GM12801 (cell line): ENCODE measurements around the gene LRRC74B.

Experiments
- TF ChIP-seq, protein P1 (sequence below): IDR thresholded peaks from one replicate; pipeline ENCODE4 v1.5.1; 2011; ENCODE audit warnings: control low read depth; ENCODE audit not compliant: insufficient read length; ENCODE audit errors: extremely low read depth

LRRC74B gene

DNA sequence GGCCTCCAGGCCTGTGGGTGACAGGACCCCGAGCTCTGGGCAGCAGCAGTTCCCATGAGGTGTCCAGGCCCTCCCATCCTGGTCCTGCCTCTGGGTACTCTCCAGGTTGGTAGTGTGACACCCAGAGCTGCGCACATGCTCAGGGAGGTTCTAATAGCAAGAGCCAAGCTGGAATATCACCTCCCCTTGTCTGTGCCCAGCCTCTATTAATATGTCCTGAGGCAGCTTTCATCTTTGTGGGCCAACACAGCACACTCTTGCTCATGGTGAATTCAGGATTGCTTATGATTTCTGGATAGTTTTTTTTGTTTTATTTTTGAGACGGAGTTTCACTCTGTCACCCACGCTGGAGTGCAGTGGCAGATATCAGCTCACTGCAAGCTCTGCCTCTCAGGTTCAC is 27.4 kb upstream of the LRRC74B start:
- TF ChIP-seq, protein P1, sequence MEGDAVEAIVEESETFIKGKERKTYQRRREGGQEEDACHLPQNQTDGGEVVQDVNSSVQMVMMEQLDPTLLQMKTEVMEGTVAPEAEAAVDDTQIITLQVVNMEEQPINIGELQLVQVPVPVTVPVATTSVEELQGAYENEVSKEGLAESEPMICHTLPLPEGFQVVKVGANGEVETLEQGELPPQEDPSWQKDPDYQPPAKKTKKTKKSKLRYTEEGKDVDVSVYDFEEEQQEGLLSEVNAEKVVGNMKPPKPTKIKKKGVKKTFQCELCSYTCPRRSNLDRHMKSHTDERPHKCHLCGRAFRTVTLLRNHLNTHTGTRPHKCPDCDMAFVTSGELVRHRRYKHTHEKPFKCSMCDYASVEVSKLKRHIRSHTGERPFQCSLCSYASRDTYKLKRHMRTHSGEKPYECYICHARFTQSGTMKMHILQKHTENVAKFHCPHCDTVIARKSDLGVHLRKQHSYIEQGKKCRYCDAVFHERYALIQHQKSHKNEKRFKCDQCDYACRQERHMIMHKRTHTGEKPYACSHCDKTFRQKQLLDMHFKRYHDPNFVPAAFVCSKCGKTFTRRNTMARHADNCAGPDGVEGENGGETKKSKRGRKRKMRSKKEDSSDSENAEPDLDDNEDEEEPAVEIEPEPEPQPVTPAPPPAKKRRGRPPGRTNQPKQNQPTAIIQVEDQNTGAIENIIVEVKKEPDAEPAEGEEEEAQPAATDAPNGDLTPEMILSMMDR, result no peak

DNA sequence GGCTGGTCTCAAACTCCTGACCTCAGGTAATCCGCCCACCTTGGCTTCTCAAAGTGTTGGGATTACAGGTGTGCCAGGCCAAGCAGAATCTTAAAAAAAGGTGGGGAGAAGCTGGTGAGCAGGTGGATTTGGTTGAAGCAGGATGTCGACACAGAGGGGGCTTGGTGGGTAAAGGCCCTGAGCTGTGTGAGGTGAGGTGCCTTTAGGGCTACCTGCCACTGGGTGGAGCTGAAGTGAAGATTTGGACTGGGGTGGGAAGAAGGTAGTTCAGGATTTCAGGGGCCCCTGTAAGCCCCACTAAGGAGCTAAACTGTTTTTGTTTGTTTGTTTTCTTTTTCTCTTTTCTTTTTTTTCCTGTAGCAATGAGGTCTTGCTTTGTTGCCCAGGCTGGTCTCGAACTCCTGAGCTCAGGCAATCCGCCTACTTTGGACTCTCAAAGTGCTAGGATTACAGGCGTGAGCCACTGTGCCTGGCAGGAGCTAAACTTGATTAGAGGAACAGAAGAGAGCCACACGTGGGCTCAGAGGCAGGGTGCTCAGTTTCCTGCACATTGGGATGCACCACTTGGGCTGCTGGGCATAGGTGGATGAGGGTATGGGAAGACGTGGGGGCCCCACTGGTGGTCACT is 24.8 kb upstream of the LRRC74B start:
- TF ChIP-seq, protein P1, result no peak

DNA sequence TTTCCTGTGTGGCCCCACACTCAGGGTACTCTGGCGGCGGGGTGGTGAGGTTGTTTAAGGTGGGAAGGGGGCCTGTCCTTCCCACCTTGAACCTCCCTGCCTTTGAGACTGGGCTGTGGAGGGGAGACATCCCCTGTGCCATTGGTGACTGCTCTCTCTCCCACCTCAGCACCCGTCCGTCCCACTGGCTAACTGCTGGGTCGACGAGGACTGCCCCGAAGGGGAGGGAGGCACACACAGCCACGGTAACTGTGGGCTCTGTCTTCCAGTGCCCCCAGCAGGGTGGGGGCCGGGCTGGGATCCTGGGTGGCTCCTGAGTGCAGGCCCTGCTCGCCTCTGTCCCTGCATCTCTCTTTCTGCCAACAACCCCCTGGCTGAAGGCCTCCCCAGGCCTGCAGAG is 23.2 kb upstream of the LRRC74B start:
- TF ChIP-seq, protein P1, result no peak

DNA sequence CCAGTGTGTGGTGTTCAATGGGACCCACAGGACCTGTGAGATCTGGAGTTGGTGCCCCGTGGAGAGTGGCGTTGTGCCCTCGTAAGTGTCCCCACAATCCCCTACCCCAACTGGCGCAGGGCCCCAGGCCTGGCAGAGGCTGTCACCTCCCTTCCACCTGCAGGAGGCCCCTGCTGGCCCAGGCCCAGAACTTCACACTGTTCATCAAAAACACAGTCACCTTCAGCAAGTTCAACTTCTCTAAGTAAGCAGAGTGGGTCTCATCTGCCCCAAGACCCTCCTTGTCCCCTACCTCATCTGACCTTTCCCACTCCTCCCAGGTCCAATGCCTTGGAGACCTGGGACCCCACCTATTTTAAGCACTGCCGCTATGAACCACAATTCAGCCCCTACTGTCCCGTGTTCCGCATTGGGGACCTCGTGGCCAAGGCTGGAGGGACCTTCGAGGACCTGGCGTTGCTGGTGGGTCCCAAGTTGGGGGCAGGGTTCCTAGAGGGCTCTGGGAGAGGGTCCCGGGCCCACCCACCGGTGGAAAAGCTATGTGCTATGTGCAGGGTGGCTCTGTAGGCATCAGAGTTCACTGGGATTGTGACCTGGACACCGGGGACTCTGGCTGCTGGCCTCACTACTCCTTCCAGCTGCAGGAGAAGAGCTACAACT is 22.7 kb upstream of the LRRC74B start:
- TF ChIP-seq, protein P1, result no peak

DNA sequence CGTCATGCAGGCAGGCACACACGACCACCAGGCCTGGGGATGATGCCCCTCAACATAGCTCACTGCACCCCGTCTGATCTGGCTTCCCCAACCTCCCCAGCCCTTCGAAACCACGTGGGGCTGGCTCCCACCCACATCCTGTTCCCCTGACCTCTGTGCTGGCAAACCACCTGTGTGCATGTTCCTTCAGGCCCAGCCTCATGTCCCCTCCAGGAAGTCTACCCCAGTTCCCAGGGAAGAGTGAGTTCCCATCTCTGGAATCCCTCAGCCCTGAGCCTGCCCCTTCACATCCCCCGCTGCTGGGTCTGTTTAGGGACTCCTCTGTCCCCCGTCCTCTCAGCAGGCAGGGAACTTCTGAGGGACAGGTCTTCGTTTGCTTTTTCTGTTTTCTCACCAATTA is 20.5 kb upstream of the LRRC74B start:
- TF ChIP-seq, protein P1, result no peak

DNA sequence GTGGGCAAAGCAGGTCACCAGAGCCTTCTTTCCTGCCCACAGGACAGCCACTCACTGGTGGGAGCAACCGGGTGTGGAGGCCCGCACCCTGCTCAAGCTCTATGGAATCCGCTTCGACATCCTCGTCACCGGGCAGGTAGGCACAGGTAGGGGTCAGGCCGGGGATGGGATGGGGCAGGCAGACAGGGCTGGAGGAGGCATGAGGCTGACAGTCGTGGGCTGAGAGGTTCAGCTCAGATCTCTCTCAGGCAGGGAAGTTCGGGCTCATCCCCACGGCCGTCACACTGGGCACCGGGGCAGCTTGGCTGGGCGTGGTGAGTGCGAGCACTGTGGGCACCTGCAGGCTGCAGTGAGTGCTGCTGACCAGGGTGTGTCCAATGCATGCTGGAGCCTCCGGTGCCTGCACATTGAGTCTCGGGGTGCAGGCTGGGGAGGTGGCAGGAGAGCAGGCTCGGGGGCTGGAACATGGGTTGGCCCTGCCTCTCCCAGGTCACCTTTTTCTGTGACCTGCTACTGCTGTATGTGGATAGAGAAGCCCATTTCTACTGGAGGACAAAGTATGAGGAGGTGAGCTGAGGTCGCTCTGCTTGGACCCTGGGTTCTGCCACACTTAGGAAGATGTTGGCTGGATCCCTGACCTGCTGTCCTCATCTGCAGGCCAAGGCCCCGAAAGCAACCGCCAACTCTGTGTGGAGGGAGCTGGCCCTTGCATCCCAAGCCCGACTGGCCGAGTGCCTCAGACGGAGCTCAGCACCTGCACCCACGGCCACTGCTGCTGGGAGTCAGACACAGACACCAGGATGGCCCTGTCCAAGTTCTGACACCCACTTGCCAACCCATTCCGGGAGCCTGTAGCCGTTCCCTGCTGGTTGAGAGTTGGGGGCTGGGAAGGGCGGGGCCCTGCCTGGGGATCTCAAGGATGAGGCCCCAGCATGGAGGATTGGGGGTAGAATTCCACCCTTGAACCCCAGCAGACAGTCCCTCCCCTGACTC is 19.7 kb upstream of the LRRC74B start:
- TF ChIP-seq, protein P1, result no peak

DNA sequence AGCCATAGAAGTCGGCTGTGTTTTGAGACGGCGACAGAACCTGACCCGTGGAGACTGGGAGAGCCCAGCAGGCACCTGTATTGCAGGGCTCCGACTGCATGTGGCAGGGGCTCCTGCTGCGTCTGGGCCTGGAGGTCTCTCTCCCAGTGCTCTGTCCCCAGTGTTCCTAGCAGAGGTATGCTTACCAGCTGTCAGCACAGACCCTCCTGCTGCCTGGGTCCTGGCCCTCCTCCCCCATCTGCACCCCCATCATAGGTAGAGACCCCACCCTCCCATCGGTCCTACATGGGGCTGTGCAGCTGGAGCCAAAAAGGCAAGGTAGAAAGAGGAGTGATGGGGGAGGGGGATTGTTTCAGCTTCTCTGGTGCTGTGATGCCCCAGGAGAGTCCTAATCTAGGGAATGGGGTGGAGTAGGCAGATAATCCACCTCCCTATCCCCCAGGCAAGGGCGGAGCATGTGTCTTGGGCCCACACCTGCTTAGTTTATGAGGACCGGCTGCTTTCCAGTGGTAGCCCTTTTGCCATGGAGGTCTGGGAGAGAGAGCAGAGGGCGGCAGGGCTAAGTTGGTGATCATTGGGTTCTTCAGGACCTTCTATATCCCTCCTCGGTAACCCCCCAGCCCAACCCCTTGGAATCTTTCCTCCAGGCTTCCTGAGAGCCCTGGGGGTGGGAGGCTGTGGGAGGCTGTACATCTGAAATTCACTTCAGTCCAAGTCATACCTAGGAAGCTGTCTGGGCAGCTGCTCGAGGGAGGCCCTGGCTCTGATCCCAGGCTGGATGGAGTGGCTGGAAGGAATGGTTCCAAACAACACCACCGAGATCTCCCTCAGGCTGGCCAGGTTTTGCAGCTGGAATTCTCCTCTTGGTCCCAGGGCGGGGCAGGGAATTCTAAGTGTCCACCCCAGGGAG is 18.7 kb upstream of the LRRC74B start:
- TF ChIP-seq, protein P1, result no peak
